ENCODE measurements around the gene LDLRAD4.

GRCh38 chr18:13235421-13235831, 16.9 kb downstream of the LDLRAD4 start:
- TF ChIP-seq POLR2A (IDR thresholded peaks at IDR 0.05) (no peak), CTCF (IDR thresholded peaks at IDR 0.05) (no peak)

All from lower leg skin (tissue), 3 donors.